DOHH2 (cell line): Measurements from ENCODE around the gene EEFSEC.

Source experiments
- H3F3A ChIP-seq: fragments of 200-600 bp; sonication (generic), shearing (Covaris generic); 2 replicates; pipeline ENCODE4 v1.6.0; 2016; ENCODE audit warnings: antibody characterized with exemption, mild to moderate bottlenecking; ENCODE audit not compliant: control insufficient read depth, insufficient read depth
- H3K27ac ChIP-seq: fragments of 200-600 bp; sonication (generic); 2 replicates; pipeline ENCODE4 v1.5.1; 2014; ENCODE audit warnings: low read depth, mild to moderate bottlenecking, low read length, moderate library complexity
- H3K27me3 ChIP-seq: fragments of 200-600 bp; sonication (generic); 2 replicates; pipeline ENCODE4 v1.6.1; 2014; ENCODE audit warnings: mild to moderate bottlenecking, low read length, mixed read lengths; ENCODE audit not compliant: control insufficient read depth
- H3K36me3 ChIP-seq: fragments of 200-600 bp; sonication (generic); 2 replicates; pipeline ENCODE4 v1.6.1; 2014; ENCODE audit warnings: mild to moderate bottlenecking, low read length, moderate library complexity, mixed read lengths; ENCODE audit not compliant: control insufficient read depth
- H3K4me1 ChIP-seq: fragments of 200-600 bp; sonication (generic); 2 replicates; pipeline ENCODE4 v1.6.1; 2014; ENCODE audit warnings: mild to moderate bottlenecking, low read length, mixed read lengths; ENCODE audit not compliant: control insufficient read depth
- H3K4me2 ChIP-seq: fragments of 200-600 bp; sonication (generic); 2 replicates; pipeline ENCODE4 v1.6.0; 2014; ENCODE audit warnings: mild to moderate bottlenecking, low read length, moderate library complexity
- H3K4me3 ChIP-seq: fragments of 200-600 bp; sonication (generic); 2 replicates; pipeline ENCODE4 v1.5.1; 2014; ENCODE audit warnings: mild to moderate bottlenecking, low read length, mixed read lengths
- H3K79me2 ChIP-seq: fragments of 200-600 bp; sonication (generic); 2 replicates; pipeline ENCODE4 v1.6.1; 2014; ENCODE audit warnings: mild to moderate bottlenecking, low read length, mixed read lengths; ENCODE audit not compliant: control insufficient read depth
- H3K9me2 ChIP-seq: fragments of 200-600 bp; sonication (generic); replicated peaks from 2 replicates; pipeline ENCODE4 v1.6.1; 2014; ENCODE audit warnings: mild to moderate bottlenecking, low read length, mixed read lengths; ENCODE audit not compliant: control insufficient read depth
- H3K9me3 ChIP-seq: fragments of 200-600 bp; sonication (generic); 2 replicates; pipeline ENCODE4 v1.6.1; 2014; ENCODE audit warnings: antibody characterized with exemption, low read length, mixed read lengths; ENCODE audit not compliant: control insufficient read depth, insufficient read depth
- H4K20me1 ChIP-seq: fragments of 200-600 bp; sonication (generic); 2 replicates; pipeline ENCODE4 v1.6.0; 2014; ENCODE audit warnings: low read depth, mild to moderate bottlenecking, antibody characterized with exemption, low read length, moderate library complexity; ENCODE audit not compliant: control insufficient read depth, insufficient read depth
- EZH2phosphoT487 ChIP-seq: fragments of 200-600 bp; sonication (generic); IDR thresholded peaks from 2 replicates; pipeline ENCODE4 v1.6.1; 2017; ENCODE audit warnings: borderline replicate concordance, mild to moderate bottlenecking, antibody characterized with exemption, low read length, moderate library complexity, mixed read lengths
- TF ChIP-seq, protein P1 (sequence below): fragments of 200-600 bp; sonication (generic); IDR thresholded peaks from one replicate; pipeline ENCODE4 v1.5.1; 2014; ENCODE audit warnings: antibody characterized with exemption, mild to moderate bottlenecking, low read depth, low read length; ENCODE audit not compliant: poor library complexity, severe bottlenecking

Gene EEFSEC

DNA sequence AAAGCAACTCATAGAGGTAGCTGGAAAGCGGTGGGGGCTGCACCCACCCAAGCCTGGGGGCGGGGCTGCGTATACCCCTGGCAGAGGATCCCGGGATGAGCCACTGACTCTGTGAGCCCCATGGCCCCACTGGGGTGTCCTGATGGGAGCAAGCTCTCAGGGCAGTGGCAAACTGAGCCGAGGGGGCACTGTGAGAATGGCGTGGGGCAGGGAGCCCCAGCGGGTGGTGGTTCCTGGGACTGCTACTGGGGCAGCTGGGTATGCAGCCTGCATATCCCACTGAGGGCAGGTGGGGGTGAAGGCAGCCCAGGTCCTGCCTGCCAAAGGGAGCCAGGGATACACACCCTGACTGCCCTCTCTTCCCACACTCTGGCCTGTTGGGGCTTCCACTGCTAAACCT, 254.0 kb downstream of the EEFSEC start:
- Histone ChIP-seq H3K79me2 (no peaks in the 10 kb centered on the region), H3K27me3 (no peaks in the 10 kb centered on the region), H3K9me3 (no peaks in the 10 kb centered on the region), H3K4me3 (no peak overlapping the region), H4K20me1 (no peaks in the 10 kb centered on the region), H3K4me2 (no peak overlapping the region), H3F3A (no peaks in the 10 kb centered on the region), H3K4me1 (no peaks in the 10 kb centered on the region), H3K27ac (no peak overlapping the region), H3K9me2 (no peaks in the 10 kb centered on the region), H3K36me3 (no peaks in the 10 kb centered on the region)
- TF ChIP-seq, protein P1, sequence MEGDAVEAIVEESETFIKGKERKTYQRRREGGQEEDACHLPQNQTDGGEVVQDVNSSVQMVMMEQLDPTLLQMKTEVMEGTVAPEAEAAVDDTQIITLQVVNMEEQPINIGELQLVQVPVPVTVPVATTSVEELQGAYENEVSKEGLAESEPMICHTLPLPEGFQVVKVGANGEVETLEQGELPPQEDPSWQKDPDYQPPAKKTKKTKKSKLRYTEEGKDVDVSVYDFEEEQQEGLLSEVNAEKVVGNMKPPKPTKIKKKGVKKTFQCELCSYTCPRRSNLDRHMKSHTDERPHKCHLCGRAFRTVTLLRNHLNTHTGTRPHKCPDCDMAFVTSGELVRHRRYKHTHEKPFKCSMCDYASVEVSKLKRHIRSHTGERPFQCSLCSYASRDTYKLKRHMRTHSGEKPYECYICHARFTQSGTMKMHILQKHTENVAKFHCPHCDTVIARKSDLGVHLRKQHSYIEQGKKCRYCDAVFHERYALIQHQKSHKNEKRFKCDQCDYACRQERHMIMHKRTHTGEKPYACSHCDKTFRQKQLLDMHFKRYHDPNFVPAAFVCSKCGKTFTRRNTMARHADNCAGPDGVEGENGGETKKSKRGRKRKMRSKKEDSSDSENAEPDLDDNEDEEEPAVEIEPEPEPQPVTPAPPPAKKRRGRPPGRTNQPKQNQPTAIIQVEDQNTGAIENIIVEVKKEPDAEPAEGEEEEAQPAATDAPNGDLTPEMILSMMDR, result no peak
- TF ChIP-seq EZH2phosphoT487, result no peak

DNA sequence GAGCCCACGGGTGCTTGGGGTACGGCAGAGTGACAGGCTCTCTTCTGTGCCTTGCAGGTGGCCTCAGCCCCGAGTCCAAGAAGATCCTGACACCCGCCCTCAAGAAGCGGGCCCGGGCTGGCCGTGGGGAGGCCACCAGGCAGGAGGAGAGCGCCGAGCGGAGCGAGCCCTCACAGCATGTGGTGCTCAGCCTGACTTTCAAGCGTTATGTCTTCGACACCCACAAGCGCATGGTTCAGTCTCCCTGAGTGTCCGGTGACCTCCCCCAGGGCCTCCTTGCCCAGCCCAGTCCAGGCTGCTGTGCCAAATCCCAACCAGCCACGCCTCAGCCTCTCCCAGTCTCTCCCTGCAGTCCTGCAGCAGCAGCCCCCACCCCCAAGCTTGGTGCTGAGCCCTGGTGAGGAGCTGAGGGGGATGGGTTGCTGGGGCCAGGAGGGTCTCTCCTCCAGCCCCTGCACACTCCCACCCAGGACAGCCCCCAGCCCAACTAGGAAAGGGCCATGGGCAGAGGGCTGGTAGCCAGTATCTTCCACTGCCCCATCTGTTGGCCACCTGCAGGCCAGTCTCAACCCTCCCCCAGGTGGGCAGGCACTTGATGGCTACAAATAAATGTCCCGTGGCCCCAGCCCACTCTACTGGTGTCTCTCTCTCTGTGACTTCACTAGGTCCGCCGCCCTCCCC, 254.9 kb downstream of the EEFSEC start:
- H3K27ac ChIP-seq, result no peak overlapping the region

DNA sequence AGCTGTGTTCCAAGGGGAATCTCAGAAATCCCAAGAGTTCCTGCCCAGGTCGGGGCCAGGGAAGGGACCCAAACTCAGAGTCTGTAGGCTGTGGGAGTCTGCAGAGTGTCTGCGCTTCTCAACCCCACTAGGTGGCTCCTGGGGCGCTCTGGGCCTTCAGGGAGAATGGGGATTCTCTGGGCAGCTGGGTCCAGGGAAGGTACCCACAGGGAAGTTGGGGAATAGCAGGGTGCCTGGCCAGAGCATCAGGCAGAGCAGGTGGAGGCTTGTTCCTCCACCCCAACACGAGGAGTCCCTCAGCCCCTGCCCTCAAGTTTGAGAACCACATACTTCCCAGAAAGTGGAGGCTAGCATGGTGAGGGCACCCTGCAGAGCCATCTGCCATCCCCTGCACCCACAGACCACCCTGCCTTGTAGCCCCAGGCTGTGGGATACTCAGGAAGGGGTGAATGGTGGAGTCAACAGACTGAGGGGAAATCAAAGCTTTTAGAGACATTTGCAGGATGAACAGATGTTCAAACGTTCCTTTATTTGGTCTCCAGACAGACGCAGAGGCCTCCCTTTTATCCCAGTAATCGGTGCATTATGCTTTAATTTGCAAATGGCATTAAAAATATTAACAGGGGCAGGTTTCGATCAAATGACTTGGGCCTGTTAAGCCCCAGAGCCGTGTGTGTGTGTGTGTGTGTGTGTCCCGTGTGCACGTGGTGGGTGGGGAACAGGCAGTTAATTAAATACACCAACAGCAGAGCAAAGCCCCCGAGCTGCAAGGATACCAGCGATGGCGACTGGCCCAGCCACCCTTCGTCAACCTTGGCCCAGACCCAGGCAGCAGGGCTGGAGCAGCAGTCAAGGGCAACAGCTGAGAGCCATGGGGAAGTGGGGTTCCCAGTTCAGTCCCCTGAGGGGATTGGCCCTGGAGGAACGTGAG, 255.7 kb downstream of the EEFSEC start:
- Histone ChIP-seq H3F3A (no peaks in the 10 kb centered on the region), H3K4me3 (no peak overlapping the region), H3K9me3 (no peaks in the 10 kb centered on the region), H4K20me1 (no peaks in the 10 kb centered on the region), H3K36me3 (no peaks in the 10 kb centered on the region), H3K27me3 (no peaks in the 10 kb centered on the region), H3K27ac (no peak overlapping the region), H3K4me1 (no peaks in the 10 kb centered on the region), H3K4me2 (no peak overlapping the region), H3K79me2 (no peaks in the 10 kb centered on the region), H3K9me2 (no peaks in the 10 kb centered on the region)
- no peak for TF ChIP-seq EZH2phosphoT487

More for the DNA sequence above, 254.9 kb downstream of the EEFSEC start:
- no peaks in the 10 kb centered on the region for H3K27me3 ChIP-seq
- TF ChIP-seq, protein P1, result no peak
- no peak for TF ChIP-seq EZH2phosphoT487
- H4K20me1 ChIP-seq, result no peaks in the 10 kb centered on the region
- no peaks in the 10 kb centered on the region for H3K9me2 ChIP-seq
- no peaks in the 10 kb centered on the region for H3K36me3 ChIP-seq
- no peak overlapping the region for H3K4me2 ChIP-seq
- no peaks in the 10 kb centered on the region for H3K79me2 ChIP-seq
- no peaks in the 10 kb centered on the region for H3F3A ChIP-seq
- H3K9me3 ChIP-seq, result no peaks in the 10 kb centered on the region
- H3K4me1 ChIP-seq, result no peaks in the 10 kb centered on the region
- H3K4me3 ChIP-seq, result no peak overlapping the region
